GM23338 (cell line): ENCODE measurements around the gene FBXO31. TPM values are rescaled to one million over a fixed set of nuclear protein-coding genes. Genes with fewer than 3 reads are reported as not detected.

Source experiments
- ATAC-seq: fragments of 200-7000 bp; cut with Tn5 transposase; 3 replicates; pipeline ENCODE4 v1.9.1; 2020
- DNase-seq: peaks from one replicate; pipeline ENCODE4 v3.0.0-alpha.2; 2015; ENCODE audit warnings: low spot score
- H2AFZ ChIP-seq: fragments of 200-600 bp; sonication (generic); 2 replicates; pipeline ENCODE4 v1.8.0; 2016; ENCODE audit warnings: antibody characterized with exemption, mild to moderate bottlenecking, moderate library complexity
- H3F3A ChIP-seq: fragments of 200-600 bp; sonication (generic); replicated peaks from 2 replicates; pipeline ENCODE4 v1.8.0; 2017; ENCODE audit warnings: antibody characterized with exemption, mixed run types, low read depth
- H3K27ac ChIP-seq: fragments of 200-600 bp; sonication (generic); 2 replicates; pipeline ENCODE4 v1.6.1; 2016; ENCODE audit warnings: low read depth
- H3K27me3 ChIP-seq: fragments of 200-600 bp; sonication (generic); 2 replicates; pipeline ENCODE4 v1.8.0; 2016; ENCODE audit warnings: mild to moderate bottlenecking, mixed run types, moderate library complexity; ENCODE audit not compliant: insufficient read depth
- H3K36me3 ChIP-seq: fragments of 200-600 bp; sonication (generic); 2 replicates; pipeline ENCODE4 v1.8.0; 2016; ENCODE audit warnings: mild to moderate bottlenecking; ENCODE audit not compliant: insufficient read depth
- H3K4me1 ChIP-seq: fragments of 200-600 bp; sonication (generic); 2 replicates; pipeline ENCODE4 v1.8.0; 2016; ENCODE audit warnings: mild to moderate bottlenecking, moderate library complexity; ENCODE audit not compliant: insufficient read depth
- H3K4me2 ChIP-seq: fragments of 200-600 bp; sonication (generic); 2 replicates; pipeline ENCODE4 v1.7.1; 2017; ENCODE audit warnings: mixed run types
- H3K4me3 ChIP-seq: fragments of 200-600 bp; sonication (generic); 2 replicates; pipeline ENCODE4 v1.6.1; 2016; ENCODE audit warnings: mixed run types
- H3K79me2 ChIP-seq: fragments of 200-600 bp; sonication (generic); replicated peaks from 2 replicates; pipeline ENCODE4 v1.8.0; 2017; ENCODE audit warnings: mild to moderate bottlenecking; ENCODE audit not compliant: insufficient read depth
- H3K9me2 ChIP-seq: fragments of 200-600 bp; sonication (generic); 2 replicates; pipeline ENCODE4 v1.8.0; 2017; ENCODE audit not compliant: insufficient read depth
- H4K20me1 ChIP-seq: fragments of 200-600 bp; sonication (generic); replicated peaks from 2 replicates; pipeline ENCODE4 v1.8.0; 2017; ENCODE audit warnings: mild to moderate bottlenecking; ENCODE audit not compliant: insufficient read depth
- H3K27ac Mint-ChIP-seq: 2 replicates; pipeline ENCODE4 v1.8.0; 2020; ENCODE audit warnings: inconsistent platforms, mild to moderate bottlenecking, moderate library complexity, mixed read lengths
- H3K27me3 Mint-ChIP-seq: 3 replicates; pipeline ENCODE4 v1.8.0; 2022; ENCODE audit warnings: low read depth, mild to moderate bottlenecking, moderate library complexity, mixed read lengths, inconsistent platforms; ENCODE audit not compliant: insufficient read depth, poor library complexity
- H3K36me3 Mint-ChIP-seq: 3 replicates; pipeline ENCODE4 v1.8.0; 2021; ENCODE audit warnings: low read depth, mild to moderate bottlenecking, inconsistent platforms, moderate library complexity, mixed read lengths
- H3K4me1 Mint-ChIP-seq: 3 replicates; pipeline ENCODE4 v1.8.0; 2020; ENCODE audit warnings: mild to moderate bottlenecking, inconsistent platforms, mixed read lengths
- H3K4me3 Mint-ChIP-seq: 3 replicates; pipeline ENCODE4 v1.8.0; 2021; ENCODE audit warnings: moderate library complexity, mild to moderate bottlenecking, inconsistent platforms, mixed read lengths
- H3K9me3 Mint-ChIP-seq: 3 replicates; pipeline ENCODE4 v1.8.0; 2020; ENCODE audit warnings: moderate library complexity, mild to moderate bottlenecking, inconsistent platforms, mixed read lengths
- CREB1 ChIP-seq: fragments of 250-450 bp; sonication (Bioruptor Pico); IDR thresholded peaks from 2 replicates; pipeline ENCODE4 v1.5.0; 2020; ENCODE audit warnings: low read depth, mild to moderate bottlenecking, moderate library complexity
- ETS1 ChIP-seq: IDR thresholded peaks from 2 replicates; pipeline ENCODE4 v1.6.1; 2016; ENCODE audit warnings: antibody characterized with exemption
- EZH2 ChIP-seq: fragments of 200-600 bp; sonication (generic); IDR thresholded peaks from one replicate; pipeline ENCODE4 v1.8.0; 2017; ENCODE audit warnings: antibody characterized with exemption, mild to moderate bottlenecking, low read depth; ENCODE audit not compliant: unreplicated experiment
- EZH2phosphoT487 ChIP-seq: fragments of 200-600 bp; sonication (generic); IDR thresholded peaks from one replicate; pipeline ENCODE4 v1.8.1; 2018; ENCODE audit warnings: antibody characterized with exemption; ENCODE audit not compliant: unreplicated experiment
- JUNB ChIP-seq: IDR thresholded peaks from one replicate; pipeline ENCODE4 v1.6.1; 2016; ENCODE audit warnings: antibody characterized with exemption; ENCODE audit not compliant: unreplicated experiment
- POLR2AphosphoS5 ChIP-seq: IDR thresholded peaks from 2 replicates; pipeline ENCODE4 v1.6.1; 2016; ENCODE audit warnings: antibody characterized with exemption, low read depth
- REST ChIP-seq: IDR thresholded peaks from one replicate; pipeline ENCODE4 v1.6.1; 2018; ENCODE audit warnings: antibody characterized with exemption; ENCODE audit not compliant: unreplicated experiment
- STAT1 ChIP-seq: IDR thresholded peaks from one replicate; pipeline ENCODE4 v1.6.1; 2016; ENCODE audit warnings: antibody characterized with exemption; ENCODE audit not compliant: unreplicated experiment
- ZNF114 ChIP-seq: fragments of 250-450 bp; sonication (Bioruptor Pico); IDR thresholded peaks from 2 replicates; pipeline ENCODE4 v1.5.0; 2020; ENCODE audit warnings: mild to moderate bottlenecking, moderate library complexity
- ZNF331 ChIP-seq: fragments of 250-450 bp; sonication (Bioruptor Pico); IDR thresholded peaks from 2 replicates; pipeline ENCODE4 v1.5.0; 2020; ENCODE audit warnings: low read depth, mild to moderate bottlenecking, moderate library complexity
- ZNF462 ChIP-seq: fragments of 250-450 bp; sonication (Bioruptor Pico); IDR thresholded peaks from 2 replicates; pipeline ENCODE4 v1.5.0; 2020; ENCODE audit warnings: mild to moderate bottlenecking, moderate library complexity
- polyA plus RNA-seq: library from polyadenylated mRNA; unstranded; fragments of >200 nt; fragmentation: Nextera tagmentation; extraction: Ambion mirVana; gene quantifications from 2 replicates; pipeline ENCODE4 v1.2.1, GENCODE V29; 2016
- total RNA-seq: library from RNA; depleted of rRNA; stranded (reverse); fragments of >200 nt; shearing (Covaris generic); gene quantifications from 2 replicates; pipeline ENCODE4 v1.2.3, GENCODE V29; 2014

Gene FBXO31
- total and polyA plus RNA-seq, 2 experiments from 2014 or later = 7.0 to 23.8 TPM

- no peak for TF ChIP-seq ZNF462 (CRISPR knock-in tag)
Observed at GRCh38 chr16:87291944-87292343, 91.6 kb downstream of the FBXO31 start (continued).

GRCh38 chr16:87288753-87289362 is 94.7 kb downstream of the FBXO31 start:
- Histone ChIP-seq H3K4me3 (no peak overlapping the region), H3K79me2 (no peaks in the 10 kb centered on the region), H3K4me2 (no peak overlapping the region), H3K4me1 (no peaks in the 10 kb centered on the region), H3K36me3 (0 out of 2 replicates have a peak, but pooled peaks cover 3% of the 10 kb centered on the region), H3K27me3 (no peaks in the 10 kb centered on the region), H2AFZ (no peak overlapping the region), H4K20me1 (no peaks in the 10 kb centered on the region), H3K9me2 (no peaks in the 10 kb centered on the region), H3K27ac (no peak overlapping the region), H3F3A (no peaks in the 10 kb centered on the region)
- no peak for DNase-seq
- ATAC-seq = no peak
- Mint-ChIP-seq H3K4me3 (no peak overlapping the region), H3K4me1 (no peaks in the 10 kb centered on the region), H3K9me3 (peaks cover 20% of the 10 kb centered on the region), H3K27me3 (peaks cover 4% of the 10 kb centered on the region), H3K36me3 (peaks cover 11% of the 10 kb centered on the region; the same call in 2 of the 3 replicates), H3K27ac (no peak overlapping the region)
- TF ChIP-seq EZH2 (no peak), REST (no peak), JUNB (no peak), ETS1 (no peak), POLR2AphosphoS5 (no peak), ZNF331 (CRISPR knock-in tag) (no peak), CREB1 (CRISPR knock-in tag) (no peak), STAT1 (no peak), EZH2phosphoT487 (no peak), ZNF114 (no peak)
